GM21528 (cell line): Measurements from ENCODE around the gene FSTL5.

Experiments
- ATAC-seq: cut with Tn5 transposase; IDR thresholded peaks from one replicate; pipeline ENCODE4 v1.9.1; 2021; ENCODE audit warnings: mild to moderate bottlenecking, moderate library complexity; ENCODE audit not compliant: unreplicated experiment, low FRiP score

FSTL5 gene

GRCh38 chr4:161519611-161520010, 644.2 kb downstream of the FSTL5 start:
- no peak for ATAC-seq

GRCh38 chr4:161517941-161518340, 645.9 kb downstream of the FSTL5 start:
- ATAC-seq, result no peak

DNA sequence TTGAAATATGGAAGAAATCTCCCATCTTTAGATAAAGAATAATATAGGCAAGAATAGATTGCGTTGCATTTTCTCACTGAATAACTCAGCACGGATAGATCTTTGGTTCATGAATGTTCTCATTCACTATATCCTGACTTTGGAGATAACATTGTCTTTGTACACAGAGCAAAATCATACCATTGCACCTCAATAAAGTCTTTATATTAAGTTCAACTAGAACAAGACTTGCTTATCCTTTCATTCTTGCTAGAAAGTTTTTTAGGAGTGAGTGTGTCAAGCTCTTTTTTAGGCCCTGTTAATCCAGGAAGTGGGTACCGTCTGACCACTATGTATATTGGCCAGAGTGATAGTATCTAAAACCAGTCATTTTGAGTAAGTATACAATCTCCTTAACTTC, 658.7 kb downstream of the FSTL5 start:
- ATAC-seq, result no peak

DNA sequence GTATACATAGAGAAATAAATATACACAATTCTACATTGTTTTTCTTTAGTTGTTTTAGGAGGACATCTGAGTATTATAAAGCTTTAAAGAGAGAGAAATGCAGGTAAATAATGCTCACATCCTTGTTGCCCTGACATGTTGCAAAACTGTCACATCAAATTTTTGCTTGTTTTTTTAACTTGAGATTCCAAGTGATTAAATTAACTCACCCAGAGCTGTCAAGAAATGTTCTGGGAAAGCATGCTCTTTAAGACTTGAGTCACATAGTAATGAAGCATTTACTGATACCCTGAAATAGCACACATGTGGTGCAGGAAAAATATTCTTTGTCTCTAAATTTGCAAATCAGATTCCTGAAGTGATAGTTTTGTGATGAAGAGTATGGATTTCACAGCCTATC, 665.6 kb downstream of the FSTL5 start:
- ATAC-seq, result no peak

DNA sequence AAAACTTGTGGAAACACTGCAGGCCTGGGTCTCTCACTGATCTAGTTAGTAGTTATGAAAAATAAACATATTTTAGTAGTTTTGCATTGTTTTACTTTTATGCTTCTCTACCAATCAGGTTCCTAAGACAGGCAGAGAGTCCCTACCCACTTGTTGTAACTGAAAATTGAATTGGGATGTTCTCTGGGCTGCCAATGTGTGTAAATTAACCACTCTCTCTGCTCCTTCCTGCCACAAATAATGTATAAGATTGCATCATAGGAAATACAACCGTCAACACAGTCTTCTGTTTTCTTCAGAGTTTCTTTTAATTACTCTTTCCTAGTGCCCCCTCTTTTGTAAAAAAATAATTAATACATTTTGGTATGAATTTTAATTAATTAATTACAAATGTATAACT, 677.3 kb downstream of the FSTL5 start:
- no peak for ATAC-seq

- ATAC-seq, result no peak
Measured at GRCh38 chr4:161466316-161466715, 697.5 kb downstream of the FSTL5 start.

DNA sequence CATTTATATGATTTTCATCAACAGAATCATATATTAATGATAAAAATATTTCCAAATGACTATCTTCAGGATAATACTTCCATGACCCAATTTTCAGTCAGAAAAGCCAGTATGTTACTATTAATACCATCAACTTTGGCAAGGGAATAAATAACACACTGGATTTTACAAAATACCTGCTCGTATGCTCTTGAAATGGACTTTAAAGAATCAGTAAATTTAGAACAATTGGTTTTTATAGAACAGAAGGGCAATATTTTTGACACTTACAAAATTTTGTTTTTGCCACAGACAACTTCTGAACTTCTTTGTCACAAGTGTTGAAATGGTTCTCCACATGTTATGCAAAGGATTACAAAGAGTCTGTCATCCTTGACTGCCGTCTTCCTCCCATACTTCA, 700.4 kb downstream of the FSTL5 start:
- no peak for ATAC-seq

DNA sequence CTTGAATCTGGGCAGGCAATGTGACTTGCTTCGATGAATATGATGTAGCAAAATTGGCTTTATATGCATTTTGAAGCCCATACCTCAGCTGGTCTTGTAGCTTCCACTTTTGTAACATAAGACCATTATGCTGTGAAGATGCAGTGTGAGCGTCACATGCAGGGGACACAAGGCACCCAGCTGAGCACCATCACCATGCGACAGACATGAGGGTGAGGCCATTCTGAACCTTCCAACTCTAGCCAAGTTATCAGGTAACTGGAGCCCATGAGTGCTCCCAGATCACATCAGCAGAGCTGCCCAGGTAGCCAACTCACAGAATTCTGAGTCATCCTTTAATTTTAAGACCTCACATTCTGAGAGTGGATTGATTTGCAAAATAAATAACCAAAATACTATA, 705.9 kb downstream of the FSTL5 start:
- no peak for ATAC-seq

DNA sequence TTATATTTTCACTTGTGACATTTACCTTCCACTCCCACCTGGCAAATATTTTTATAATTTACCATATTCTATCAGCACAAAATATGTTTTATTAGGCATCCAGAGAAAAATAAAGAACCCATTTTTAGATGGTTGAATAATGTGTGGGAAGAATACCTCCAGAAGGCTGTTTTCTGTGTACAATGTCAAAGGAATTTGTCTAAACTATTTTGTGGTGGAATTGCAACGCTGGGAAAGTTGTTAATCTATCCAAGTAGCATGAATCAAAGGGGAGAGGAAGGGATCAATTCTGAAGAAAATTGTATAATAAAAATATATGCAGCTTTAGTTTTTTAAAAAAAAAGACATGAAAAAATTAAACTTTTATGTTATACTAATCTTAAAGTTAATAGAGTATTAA, 706.5 kb downstream of the FSTL5 start:
- no peak for ATAC-seq

DNA sequence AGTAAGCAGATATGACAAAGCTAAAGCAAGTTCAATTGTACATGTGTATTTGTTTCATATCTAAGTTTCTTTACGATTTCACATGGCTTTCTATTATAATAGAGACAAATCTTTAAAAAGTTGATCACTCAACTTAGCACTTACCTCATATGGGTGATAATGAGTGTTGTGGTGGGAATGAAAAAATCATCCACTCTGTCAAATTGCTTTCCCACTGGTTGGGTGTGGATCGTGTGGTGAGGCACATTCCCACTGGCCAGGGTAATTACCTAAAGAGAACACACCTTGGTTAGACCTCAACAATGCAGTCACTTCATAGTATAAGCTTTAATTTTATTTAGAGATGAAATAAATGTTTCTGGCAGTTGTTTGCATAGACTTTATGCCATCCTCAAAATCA, 708.9 kb downstream of the FSTL5 start:
- ATAC-seq, result no peak

- ATAC-seq, result no peak
Measured at GRCh38 chr4:161448550-161449180, 715.1 kb downstream of the FSTL5 start.

- no peak for ATAC-seq
Measured at GRCh38 chr4:161444626-161445025, 719.2 kb downstream of the FSTL5 start.

- ATAC-seq, result no peak
Measured at GRCh38 chr4:161442921-161443320, 720.9 kb downstream of the FSTL5 start.

DNA sequence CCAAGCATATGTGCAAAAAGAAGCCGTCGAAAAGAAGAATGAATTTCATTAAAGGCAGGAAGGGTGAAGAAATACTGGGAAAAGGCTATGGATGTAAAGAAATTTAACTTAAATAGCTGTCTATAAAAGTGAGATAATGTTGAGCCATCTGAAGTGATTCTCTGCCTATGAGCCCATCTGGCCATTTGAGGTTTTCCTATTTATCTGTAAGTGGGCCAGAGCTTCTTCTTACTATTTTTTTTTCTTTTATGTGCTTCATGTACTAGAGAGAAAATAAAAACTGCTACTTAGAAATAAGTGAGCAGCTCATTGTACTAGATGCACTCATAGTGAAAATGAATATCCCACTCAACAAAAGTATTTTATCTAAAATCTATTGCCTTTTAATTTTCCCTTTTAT, 725.7 kb downstream of the FSTL5 start:
- ATAC-seq, result no peak

DNA sequence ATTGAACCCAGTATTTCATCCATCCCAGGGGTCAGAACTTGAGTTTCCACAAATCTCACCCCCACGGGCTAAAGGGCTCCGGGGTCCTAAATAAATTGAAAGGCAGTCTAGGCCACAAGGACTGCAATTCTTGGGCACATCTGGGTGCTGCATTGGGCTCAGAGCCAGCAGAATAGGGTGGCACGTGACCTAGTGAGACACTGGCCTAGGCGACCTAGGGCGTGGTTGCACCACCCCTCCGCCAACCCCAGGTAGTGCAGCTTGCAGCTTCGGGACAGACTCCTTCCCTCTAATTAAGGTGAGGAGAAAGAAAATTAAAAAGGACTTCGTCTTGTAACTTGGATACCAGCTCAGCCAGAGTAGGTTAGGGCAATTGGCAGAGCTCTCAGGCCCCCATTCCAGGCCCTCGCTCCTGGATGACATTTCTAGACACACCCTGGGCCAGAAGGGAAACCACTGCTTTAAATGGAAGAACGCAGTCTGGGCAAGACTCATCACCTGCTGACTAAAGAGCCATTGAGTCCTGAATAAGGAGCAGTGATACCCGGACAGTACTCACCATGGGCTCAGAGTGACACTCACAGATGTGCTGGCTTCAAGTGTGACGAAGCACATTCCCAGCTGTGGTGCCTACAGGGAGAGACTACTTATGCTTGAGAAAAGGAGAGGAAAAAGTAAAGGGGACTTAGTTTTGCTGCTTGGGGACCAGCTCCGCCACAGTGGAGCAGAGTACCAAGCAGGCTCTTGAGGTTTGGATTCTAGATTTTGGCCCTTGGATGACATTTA, 735.4 kb downstream of the FSTL5 start:
- no peak for ATAC-seq

- ATAC-seq, result no peak
Measured at GRCh38 chr4:161419822-161420221, 744.0 kb downstream of the FSTL5 start.

GRCh38 chr4:161411901-161412300, 751.9 kb downstream of the FSTL5 start:
- ATAC-seq, result no peak

DNA sequence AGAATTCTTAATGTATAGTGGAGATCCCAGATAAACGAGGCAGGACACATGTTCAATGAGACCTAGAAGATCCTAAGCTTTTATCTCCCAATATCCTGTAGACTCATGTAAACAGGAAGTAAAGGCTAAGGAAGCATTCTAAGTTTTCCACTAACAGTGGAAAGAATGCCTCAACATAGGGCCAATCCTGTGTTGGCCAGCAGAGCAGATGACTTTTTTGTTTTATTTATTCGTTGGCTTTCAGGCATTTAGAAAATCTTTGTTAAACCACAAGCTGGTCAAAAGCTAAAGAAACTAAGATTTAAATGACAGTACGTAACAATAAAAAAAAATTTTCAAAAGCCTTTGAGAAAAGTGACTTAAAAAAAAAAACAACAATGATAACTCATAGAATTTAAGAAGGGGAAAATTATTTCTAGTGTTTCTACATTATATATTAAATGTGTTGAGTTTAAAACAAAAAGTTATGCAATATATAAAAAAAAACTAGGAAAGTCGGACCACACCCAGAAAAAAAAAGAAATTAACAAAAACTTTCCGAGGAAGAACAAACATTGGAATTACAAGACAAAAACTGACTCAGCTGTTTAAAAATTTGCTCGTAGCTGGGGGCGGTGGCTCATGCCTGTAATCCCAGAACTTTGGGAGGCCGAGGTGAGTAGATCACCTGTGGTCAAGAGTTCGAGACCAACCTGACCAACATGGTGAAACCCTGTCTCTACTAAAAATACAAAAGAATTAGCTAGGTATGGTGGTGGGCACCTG, 759.3 kb downstream of the FSTL5 start:
- ATAC-seq, result no peak

DNA sequence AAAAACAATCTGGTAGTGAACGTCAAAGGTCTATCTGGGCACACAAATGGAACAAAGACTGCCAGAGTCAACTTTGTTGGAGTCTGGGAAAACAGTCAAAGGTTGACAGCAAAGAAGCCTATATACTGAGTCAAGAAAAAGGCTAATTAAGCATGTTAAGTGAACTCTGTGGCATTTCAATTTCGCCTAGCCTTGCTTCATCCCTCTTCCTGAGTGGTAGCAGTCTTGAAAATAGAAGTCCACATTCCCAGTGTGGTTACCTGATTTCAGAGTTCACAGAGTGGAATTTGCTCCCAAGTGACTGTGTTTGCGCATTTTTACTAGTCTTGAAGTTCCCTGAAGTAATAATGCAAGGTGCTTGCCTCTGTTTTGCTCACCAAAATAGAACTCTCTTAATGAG, 760.0 kb downstream of the FSTL5 start:
- no peak for ATAC-seq

DNA sequence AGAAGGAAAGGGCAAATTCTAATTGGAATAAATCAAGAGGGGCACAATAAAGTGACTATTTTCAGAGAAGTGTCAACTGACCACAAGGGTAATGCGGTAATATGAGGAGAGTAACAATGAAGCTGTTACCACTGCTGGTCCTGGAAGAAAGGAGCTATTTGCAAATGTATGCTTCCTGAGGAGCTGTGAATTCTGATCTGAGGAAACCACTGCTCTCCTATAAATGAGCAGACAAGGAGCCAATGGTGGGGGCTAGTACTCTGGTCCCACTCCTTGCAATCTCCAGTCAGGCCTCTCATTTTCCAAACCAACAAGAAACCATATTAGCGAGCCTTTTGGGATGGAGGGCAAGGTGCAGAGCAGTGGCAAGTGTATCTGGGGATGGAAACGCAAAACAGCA, 770.2 kb downstream of the FSTL5 start:
- ATAC-seq, result no peak

DNA sequence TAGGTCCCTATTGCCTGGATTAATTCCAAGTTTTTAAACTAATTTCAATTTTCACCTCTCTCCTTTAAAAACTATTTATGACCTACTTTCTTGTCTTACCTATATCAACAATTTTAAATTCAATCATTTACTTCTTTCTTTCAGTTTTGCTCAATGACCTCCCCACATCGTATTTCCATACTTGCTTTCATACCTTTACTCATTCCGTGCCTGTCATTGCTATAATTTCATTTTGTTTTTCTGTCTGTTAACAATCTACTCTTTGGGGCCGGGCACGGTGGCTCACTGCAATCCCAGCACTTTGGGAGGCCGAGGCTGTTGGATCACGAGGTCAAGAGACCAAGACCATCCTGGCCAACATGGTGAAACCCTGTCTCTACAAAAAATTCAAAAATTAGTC, 781.1 kb downstream of the FSTL5 start:
- ATAC-seq, result no peak

DNA sequence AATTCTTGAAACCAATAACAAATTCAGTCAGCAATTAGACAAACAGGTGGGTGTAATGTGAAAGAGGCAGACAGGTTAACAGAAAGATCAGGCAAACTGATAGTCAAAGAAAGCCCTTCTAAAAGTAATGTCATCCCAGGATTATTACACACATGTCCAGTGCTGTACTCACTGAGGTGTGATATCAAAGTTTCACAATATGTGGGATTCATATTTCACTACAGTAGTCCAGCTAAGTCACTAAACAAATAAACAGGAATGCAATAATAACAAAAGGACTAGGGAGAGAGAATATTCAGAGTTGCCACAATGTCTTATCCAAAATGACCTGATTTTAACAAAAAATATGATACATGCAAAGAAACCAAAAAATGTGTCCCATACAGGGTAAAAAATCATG, 787.5 kb downstream of the FSTL5 start:
- ATAC-seq, result no peak
